ENCODE measurements around the gene ZG16.
"Not testable (repeated sequence)": the region's sequence is repeated elsewhere in the genome, so short reads cannot be mapped to it uniquely, and the experiment has no call there.

ZG16 gene, protein sequence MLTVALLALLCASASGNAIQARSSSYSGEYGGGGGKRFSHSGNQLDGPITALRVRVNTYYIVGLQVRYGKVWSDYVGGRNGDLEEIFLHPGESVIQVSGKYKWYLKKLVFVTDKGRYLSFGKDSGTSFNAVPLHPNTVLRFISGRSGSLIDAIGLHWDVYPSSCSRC

GRCh38 chr16:29777576-29778350 lies at the start of gene ZG16:
Gene ZG16 (plus strand): TSS chr16:29778256. CDS start chr16:29779267, 1,011 bp downstream.
- DNase-seq: peak; percentile 23

DNA sequence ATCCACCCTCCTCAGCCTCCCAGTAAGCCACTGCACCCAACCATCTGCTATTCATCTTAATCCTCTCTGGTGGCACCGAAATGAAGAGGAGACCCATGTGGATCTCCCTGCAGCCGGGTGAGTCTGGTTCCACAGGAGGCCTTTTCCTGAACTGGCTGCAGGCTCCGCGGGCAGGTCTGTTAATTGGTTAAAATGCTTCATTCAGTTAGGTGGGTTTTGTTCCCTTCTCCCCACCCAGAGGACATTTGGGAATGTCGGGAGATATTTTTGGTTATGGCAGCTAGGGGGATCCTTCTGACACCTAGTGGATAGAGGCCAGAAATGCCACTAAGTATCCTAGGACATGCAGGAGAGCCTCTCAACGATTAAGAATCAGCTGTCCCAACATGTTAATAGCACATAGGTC lies 48.9 kb upstream of the ZG16 start:
- DNase-seq: no peak

- DNase-seq: no peak
Measured at GRCh38 chr16:29730649-29731048, 47.4 kb upstream of the ZG16 start.

DNA sequence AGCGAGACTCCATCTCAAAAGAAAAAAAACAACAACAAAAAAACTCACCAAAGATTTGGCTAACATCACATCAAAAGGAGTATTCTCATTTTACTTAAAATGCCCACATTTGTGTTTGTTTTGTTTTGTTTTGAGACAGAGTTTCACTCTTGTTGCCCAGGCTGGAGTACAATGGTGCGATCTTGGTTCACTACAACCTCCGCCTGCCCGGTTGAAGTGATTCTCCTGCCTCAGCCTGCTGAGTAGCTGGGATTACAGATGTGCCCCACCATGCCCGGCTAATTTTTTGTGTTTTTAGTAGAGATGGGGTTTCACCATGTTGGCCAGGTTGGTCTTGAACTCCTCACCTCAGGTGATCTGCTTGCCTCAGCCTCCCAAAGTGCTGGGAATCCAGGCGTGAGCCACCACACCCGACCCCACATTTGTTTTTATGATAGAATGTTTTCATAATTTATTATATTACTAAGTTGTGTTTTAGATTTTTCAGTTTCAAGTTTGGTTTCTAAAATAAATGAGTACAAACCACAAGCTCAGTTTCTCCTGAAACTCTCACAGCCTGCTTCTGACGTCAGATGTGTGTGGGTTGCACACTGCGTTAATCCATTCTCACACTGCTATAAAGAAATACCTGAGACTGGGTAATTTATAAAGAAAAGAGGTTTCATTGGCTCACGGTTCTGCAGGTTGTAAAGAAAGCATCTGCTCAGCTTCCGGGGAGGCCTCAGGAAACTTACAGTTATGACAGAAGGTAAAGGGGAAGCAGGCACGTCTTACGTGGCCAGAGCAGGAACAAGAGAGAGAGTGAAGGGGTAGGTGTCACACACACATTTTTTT lies 46.1 kb upstream of the ZG16 start:
- not testable (repeated sequence) for DNase-seq

DNA sequence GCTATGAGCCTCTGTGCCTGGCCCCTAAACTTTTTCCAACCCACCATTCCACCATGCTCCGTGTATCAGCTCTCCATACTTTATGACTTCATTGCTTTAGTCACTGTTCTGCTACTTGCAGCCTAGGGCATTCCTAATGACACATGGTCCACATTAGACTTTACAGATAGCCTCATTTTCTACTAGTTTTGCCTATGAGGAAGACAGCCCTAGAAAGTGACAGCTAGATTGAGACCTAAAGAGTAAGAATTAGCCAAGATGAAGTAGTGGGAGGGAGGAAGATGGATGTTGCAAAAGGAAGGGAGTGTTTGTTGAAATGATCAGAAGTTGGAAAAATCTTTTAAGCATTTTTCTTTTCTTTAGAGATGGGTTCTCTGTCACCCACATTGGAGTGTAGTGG lies 43.3 kb upstream of the ZG16 start:
- no peak for DNase-seq

DNA sequence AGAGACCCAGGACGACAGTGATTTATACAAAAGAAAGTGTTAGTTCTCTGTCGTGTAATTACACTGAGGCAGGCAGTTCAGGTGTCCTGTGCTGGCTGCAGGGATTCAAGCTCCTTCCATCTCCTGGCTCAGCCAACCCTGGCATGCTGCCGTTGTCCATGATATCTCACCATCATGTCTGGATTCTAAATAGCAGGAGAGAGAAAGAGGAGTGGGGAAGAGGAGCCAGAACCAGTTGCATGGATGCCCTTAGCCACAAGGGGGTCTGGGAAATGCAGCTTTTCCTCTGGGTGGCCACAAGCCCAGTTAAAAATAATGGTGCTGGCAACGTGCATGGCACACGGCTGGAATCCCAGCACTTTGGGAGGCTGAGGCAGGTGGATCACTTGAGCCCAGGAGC lies 41.9 kb upstream of the ZG16 start:
- no peak for DNase-seq

DNA sequence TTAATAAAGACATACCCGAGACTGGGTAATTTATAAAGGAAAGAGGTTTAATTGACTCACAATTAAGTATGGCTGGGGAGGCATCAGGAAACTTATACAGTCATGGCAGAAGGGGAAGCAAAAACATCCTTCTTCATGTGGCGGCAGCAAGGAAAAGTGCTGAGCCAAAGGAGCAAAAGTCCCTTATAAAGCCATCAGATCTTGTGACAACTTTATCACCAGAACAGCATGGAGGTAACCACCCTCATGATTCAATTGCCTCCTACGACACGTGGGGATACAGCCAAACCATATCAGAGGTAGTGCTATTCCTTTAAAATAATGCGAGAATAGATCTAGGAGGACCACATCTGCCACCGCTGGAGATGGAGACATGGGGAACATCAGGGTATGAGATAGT lies 41.3 kb upstream of the ZG16 start:
- no peak for DNase-seq

DNA sequence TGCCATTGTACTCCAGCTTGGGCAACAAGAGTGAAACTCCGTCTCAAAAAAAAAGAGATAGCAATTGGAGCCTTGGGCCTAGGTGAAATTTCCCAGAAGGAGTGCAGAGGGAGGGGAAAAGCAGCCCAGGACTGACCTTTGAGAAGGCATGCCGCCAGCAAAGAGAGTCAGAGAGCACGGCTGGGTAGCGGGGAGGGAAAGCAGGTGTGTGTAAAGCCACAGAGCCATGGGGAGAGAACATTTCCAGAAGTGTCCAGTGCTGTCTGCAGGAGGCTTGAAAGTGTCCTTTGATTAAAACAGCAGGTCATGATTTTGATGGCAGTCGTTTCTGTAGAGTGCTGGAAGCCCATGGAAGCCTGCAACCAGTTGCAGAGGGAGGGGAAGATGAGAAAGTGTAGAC lies 40.3 kb upstream of the ZG16 start:
- DNase-seq: no peak

DNA sequence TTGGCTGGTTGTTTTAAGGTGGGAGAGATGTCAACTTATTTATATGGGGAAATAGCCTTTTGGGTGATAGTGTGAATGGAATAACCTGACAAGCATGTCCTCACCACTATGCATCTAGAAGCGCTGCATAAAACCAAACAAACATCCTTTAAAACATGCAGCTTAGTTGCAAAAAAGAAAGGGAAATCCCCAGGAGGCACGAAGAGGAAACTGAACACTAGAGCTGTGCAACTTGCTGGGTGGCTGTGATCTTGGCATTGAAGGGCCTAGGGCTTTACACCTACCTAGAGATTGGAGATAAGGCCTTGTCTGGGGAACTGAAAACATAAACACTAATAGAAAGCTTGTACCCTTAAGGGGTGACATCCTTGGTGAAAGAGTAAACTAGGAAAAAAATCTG lies 39.5 kb upstream of the ZG16 start:
- no peak for DNase-seq

DNA sequence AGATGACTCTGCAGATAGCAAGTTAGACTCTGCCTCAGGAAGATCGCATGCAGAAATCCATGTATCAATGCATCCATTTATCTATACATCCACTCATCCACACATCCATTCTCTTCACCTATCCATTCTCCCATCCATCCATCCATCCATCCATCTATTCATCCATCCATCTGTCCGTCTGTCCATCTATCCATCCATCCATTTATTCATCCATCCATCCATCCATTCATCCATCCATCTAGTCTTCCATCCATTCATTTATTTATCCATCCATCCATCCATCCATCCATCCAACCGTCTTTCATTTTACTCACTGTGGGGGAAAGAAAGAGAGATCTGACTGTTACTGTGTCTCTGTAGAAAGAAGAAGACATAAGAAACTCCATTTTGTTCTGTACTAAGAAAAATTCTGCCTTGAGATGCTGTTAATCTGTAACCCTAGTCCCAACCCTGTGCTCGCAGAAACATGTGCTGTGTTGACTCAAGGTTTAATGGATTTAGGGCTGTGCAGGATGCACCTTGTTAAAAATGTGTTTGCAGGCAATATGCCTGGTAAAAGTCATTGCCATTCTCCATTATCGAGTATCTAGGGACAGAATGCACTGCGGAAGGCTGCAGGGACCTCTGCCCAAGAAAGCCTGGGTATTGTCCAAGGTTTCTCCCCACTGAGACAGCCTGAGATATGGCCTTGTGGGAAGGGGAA lies 38.0 kb upstream of the ZG16 start:
- DNase-seq: not testable (repeated sequence)

DNA sequence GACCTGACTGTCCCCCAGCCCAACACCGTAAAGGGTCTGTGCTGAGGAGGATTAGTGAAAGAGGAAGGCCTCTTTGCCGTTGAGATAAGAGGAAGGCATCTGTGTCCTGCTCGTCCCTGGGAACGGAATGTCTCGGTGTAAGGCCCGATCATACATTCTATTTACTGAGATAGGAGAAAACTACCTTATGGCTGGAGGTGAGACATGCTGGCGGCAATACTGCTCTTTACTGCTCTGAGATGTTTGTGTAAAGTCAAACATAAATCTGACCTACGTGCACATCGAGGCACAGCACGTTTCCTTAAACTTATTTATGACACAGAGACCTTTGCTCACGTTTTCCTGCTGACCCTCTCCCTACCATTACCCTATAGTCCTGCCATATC lies 37.4 kb upstream of the ZG16 start:
- DNase-seq: not testable (repeated sequence)

DNA sequence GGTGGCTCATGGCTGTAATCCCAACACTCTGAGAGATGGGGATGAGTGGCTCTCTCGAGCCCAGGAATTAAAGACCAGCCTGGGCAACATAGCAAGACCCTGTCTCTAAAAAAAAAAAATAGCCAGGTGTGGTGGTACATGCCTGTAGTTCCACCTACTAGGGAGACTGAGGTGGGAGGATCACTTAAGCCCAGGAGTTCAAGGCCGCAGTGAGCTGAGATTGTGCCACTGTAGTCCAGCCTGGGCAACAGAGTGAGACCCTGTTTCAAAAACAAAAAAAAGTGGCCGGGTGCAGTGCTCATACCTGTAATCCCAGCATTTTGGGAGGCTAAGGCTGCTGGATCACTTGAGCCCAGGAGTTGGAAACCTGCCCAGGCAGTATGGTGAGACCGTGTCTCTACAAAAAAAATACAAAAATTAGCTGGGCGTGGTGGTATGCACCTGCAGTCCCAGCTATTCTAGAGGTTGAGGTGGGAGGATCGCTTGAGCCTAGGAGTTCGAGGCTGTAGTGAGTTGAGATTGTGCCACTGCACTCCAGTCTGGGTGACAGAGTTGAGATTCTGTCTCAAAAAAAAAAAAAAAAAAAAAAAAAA lies 35.3 kb upstream of the ZG16 start:
- DNase-seq: no peak

DNA sequence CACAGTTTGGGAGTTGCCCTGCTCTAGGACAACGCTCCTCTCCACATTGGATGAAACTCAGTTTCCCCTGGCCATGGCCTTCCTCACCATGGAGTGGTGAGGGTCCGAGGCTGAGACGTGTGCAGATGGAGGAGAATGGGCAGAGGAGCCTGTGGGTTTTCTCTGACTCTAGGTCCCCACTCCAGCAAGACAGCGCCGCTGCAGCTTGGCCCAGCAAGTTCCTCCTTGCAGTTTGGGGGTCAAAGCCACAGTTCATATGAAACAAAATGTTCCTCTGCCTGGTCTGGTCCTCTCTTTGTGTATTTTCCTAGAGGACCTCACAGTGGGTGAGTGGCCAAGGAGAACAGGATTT lies 34.6 kb upstream of the ZG16 start:
- DNase-seq: no peak

- DNase-seq: no peak
Measured at GRCh38 chr16:29743827-29744531, 34.1 kb upstream of the ZG16 start.

DNA sequence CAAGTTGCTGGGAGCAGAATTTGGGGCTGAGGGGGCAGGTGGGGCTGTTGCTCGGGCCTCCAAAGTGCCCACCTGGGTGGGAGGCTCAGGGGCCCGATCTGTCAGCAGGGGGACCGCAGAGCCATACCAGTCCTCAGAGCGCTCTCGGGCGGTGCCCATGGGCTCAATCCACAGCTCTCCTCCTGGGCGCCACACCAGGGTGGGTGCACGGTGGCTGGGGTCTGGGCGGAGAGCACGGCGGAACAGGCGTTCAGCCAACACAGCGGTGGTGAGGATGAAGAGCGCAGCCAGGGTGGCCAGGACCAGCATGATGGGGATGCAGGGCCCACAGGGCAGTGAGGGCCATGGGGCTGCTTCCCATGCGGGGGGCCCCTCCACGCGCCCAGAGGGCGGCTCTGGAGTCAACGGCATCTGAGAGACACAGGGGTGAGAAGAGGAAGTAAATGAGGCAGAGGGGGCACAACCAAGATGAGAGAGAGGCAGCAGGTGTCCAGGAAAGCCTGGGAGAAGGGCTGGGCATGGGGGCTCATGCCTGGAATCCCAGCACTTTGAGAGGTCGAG lies 33.4 kb upstream of the ZG16 start:
- no peak for DNase-seq

GRCh38 chr16:29745121-29745852 lies 32.8 kb upstream of the ZG16 start:
- DNase-seq: no peak

DNA sequence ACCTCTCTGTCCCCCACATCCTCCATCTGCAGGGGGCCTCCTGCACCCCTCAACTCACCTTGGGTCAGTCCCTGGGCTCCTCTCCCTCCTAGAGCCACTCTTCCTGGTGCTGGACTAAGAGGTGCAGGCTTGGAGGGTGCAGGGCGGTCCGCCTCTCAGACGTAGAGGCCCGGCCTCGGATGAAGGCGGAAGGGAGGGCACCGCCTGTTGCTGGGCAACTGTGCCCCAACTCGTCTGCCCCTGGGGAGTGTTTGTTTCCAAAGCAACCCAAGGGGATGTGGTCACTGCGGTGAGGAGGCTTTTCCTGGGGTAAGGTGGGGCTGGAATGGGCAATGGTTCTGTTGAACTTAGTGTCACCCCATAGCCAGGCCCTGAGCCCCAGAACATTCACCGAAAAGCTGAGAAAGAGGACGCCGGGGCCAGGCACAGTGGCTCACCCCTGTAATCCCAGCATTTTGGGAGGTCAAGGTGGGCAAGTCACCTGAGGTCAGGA lies 32.2 kb upstream of the ZG16 start, which contains the start of gene C16orf54:
Gene C16orf54 (minus strand): TSS at position 138 of the 493 bp plus-strand sequence. CDS start 1,039 bp downstream, outside the sequence.
- DNase-seq: no peak

- DNase-seq: not testable (repeated sequence)
Measured at GRCh38 chr16:29746518-29746917, 31.5 kb upstream of the ZG16 start.

- DNase-seq: no peak
Measured at GRCh38 chr16:29747947-29748759, 29.9 kb upstream of the ZG16 start.

GRCh38 chr16:29748760-29749149 lies 29.3 kb upstream of the ZG16 start:
- not testable (repeated sequence) for DNase-seq

All from NCI-H2029 treated with DMSO at 0.1 percent for 48 hours (cell line).